Measurements from ENCODE around the gene METTL23.
"Not testable (repeated sequence)": the region's sequence is repeated elsewhere in the genome, so short reads cannot be mapped to it uniquely, and the experiment has no call there.

METTL23 gene

DNA sequence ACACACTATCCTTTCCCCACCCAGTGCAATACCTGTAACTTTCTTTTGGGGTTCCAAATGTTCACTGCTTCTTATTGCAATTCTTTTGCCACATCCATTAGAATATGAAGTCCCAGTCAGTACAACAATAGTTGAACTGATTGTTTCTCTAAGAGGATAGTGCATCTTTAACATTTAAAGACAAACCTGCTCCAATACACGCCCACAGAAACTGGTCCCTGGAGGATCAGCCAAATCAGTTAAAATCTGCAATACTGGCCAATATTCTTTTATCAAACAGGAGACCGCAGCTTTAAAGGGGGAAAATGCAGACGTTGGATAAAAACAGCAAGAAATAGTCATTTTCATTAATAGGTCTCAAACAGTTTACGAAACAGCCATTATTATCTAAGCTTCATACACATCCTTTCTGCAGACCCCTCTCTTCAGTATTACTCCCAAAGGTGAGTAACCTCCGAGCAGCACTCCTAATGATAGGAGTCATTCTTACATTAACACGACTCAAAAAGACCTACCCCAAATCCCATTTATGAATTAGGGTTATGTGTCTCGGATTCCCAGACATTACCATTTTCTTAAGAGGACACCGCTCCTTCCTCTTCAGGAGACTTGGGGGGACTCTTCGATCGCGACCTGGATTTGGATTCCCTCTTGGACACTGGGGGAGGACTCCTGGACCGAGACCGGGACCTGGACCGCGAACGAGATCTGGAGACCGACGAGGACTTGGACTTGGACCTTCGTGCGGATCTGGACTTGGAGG, 9.1 kb downstream of the METTL23 start:
- no peak for DNase-seq

- DNase-seq = peak; percentile 64 to 82
Measured at GRCh38 chr17:76736349-76737081, 9.9 kb downstream of the METTL23 start.

DNA sequence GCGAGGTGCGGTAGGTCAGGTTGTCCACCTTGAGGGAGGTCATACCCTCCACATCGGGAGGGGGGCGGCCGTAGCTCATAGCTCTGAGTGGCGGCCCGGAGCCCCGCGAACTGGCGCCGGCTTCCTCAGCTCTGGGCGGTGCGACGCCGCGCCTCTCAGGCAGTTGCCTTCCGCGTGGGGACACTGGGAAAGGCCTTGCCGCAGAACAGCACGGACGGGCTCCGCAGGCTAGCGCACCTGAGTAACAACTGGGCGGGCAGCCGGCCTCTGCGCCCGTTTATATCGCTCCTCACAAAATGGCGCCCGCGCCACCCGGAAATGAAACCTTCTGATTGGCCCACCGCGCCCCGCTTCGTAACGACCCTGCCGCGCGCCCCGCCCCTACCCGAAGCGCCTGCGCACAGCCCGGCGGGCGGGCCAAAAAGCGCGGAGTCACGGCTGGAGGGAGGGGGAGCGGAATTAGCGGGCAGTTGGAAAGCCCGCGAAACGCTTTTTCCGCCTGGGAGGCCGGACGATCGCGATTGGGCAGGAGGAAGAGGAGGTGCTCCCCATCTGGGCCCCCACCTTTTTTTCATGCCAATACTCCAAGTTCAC, 10.5 kb downstream of the METTL23 start, which contains the start of gene SRSF2:
Gene SRSF2, minus strand, starts transcription at position 250 of the 594 bp plus-strand sequence. Its CDS starts 171 bp downstream, at position 79.
- peak; percentile 99 for DNase-seq

- peak; percentile 90 to 94 for DNase-seq
Measured at GRCh38 chr17:76737676-76738467, 11.2 kb downstream of the METTL23 start, which contains the start of gene MFSD11. Gene MFSD11 (plus strand): TSS chr17:76738119. CDS start chr17:76738353, 234 bp downstream.

DNA sequence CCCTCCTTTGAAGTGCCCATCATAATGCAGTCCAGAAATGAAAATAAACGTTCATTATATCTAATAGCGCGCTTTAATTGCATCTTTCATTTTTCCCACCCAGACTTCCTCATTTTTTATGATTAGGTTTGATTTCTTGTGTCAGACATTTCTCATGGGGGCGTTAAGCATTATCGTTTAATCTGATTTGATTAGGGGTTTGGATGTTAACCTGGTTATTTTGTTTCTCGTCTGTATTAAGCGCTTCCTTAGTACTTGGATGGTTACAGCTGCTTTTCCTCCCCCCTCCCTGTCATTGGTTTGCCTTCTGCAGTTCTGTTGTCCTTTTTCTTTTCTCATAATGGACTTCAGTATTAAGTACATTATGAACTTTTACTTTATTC, 11.8 kb downstream of the METTL23 start:
- no peak for DNase-seq

DNA sequence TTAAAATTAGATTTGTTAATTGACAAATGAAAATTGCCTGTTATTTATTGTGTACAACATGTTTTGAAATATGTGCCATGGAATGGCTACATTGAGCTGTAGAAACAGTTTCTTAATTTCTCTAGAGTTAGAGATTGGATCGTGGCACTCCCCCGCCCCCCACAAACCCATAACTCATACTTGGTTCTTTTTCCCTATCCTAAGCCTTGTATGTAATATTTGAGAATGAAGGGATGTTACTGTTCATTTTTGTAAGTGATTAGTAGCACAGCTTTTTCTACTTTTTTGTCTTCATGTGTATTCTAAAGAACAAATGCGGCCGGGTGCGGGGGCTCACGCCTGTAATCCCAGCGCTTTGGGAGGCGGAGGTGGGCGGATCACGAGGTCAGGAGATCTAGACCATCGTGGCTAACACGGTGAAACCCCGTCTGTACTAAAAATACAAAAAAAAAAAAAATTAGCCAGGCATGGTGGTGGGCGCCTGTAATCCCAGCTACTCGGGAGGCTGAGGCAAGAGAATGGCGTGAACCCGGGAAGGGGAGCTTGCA, 13.0 kb downstream of the METTL23 start:
- DNase-seq = not testable (repeated sequence)

DNA sequence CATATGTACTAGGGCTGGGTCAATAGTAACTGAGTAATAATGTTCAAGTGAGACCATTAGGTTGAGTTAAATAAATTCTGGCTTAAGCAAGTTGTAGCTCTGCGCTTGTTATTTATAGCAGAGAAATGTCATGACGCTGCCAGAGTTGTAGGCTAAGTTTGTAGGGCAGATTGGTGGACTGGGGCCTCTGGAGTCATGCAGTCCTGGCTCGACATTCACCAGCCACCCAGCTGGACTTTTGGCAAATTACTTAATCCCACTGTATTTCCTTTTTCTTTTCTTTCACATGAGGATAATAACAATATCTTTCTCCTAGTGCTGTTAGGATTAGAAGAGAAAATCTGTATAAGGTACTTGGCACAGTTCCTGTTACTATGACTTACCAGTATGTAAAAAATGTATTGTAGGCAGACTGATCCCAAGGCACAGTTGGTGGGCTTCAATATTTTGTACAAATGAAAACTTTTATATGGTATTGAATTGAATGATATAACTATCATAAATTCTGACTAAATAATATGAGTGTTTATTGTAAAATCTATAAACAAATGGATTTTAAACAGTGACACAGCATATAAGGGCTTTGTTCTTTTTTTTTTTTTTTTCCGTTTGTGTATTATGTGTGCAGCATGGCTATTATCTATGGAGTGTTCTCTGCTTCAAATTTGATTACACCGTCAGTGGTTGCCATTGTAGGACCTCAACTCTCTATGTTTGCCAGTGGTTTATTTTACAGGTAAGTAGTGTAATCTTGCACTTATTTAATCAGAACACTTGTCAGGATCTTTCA, 13.9 kb downstream of the METTL23 start:
- DNase-seq = no peak

- DNase-seq = no peak
Measured at GRCh38 chr17:76742958-76743357, 16.3 kb downstream of the METTL23 start.

GRCh38 chr17:76744747-76745146, 18.1 kb downstream of the METTL23 start:
- no peak for DNase-seq

DNA sequence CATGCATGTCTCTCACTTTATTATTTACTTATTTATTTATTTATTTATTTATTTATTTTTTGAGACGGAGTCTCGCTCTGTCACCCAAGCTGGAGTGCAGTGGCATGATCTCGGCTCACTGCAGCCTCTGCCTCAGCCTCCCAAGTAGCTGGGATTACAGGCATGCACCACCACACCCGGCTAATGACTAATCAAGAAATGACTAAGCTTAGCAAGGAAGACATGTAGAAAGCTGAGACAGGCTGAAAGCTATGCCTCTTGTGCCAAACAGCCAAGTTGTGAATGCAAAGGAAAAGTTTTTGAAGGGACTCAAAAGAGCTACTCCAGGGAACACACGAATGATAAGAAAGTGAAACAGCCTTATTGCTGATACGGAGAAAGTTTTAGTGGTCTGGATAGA, 19.1 kb downstream of the METTL23 start:
- DNase-seq = not testable (repeated sequence)

GRCh38 chr17:76747716-76748363, 21.2 kb downstream of the METTL23 start:
- no peak for DNase-seq

GRCh38 chr17:76748657-76749056, 22.0 kb downstream of the METTL23 start:
- no peak for DNase-seq

- no peak for DNase-seq
Measured at GRCh38 chr17:76751416-76751993, 24.9 kb downstream of the METTL23 start.

GRCh38 chr17:76752006-76752405, 25.4 kb downstream of the METTL23 start:
- DNase-seq = no peak

- no peak for DNase-seq
Measured at GRCh38 chr17:76753061-76753961, 26.7 kb downstream of the METTL23 start.

- DNase-seq = no peak
Measured at GRCh38 chr17:76755285-76755684, 28.6 kb downstream of the METTL23 start.

GRCh38 chr17:76757256-76757655, 30.6 kb downstream of the METTL23 start:
- DNase-seq = no peak

DNA sequence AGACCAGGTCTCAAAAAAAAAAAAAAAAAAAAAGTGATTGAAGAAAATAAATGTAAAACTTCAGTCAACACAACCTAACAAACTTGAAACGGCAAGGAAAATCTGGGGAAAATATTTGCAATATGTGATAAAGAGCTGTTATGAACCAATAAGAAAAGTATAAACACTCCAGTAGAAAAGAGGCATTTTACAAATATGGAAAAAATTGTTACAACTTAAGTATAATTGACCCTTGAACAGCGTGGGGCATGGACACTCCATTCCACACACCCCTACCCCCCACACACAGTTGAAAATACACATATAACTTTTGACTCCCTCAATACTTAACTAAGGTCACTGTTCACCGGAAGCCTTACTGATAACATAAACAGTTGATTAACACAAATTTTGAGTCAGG, 31.9 kb downstream of the METTL23 start:
- DNase-seq = no peak

- peak; percentile 1 to 55 for DNase-seq
Measured at GRCh38 chr17:76772842-76773525, 46.3 kb downstream of the METTL23 start.

Data from inflammatory macrophage (primary cell).